H1 (cell line): Measurements from ENCODE around the gene KCNC1. TPM values are rescaled to one million over a fixed set of nuclear protein-coding genes. Genes with fewer than 3 reads are reported as not detected.

Experiments
- CTCF ChIA-PET: fragments of 300-600 bp; sonication (Branson Sonifier 250); formaldehyde crosslinking; loops from one replicate; lab custom pipeline; 2021; ENCODE audit not compliant: partially characterized antibody; lab: Charles Lee
- POLR2A ChIA-PET: fragments of 300-600 bp; sonication (Branson Sonifier 250); formaldehyde crosslinking; loops from one replicate; lab custom pipeline; 2021; ENCODE audit warnings: inconsistent platforms; ENCODE audit not compliant: partially characterized antibody; lab: Charles Lee
- DNase-seq, 2 experiments: peaks; one replicate each; pipeline versions ENCODE4 v3.0.0 to v3.0.0-alpha.2; 2010 to 2022; ENCODE audit warnings: low spot score in 2 of 2, low read depth in 1 of 2, mixed read lengths in 1 of 2
- FAIRE-seq: peaks from 2 replicates; lab custom pipeline; 2011; peaks lifted over from hg19 to GRCh38; lab: Jason Lieb, UNC
- H2AFZ ChIP-seq: 2 replicates; pipeline ENCODE4 v1.8.1; 2012; ENCODE audit warnings: low read length, inconsistent platforms
- H2AK5ac ChIP-seq: 2 replicates; pipeline ENCODE4 v1.6.1; 2013; ENCODE audit warnings: low read depth, low read length
- H2BK120ac ChIP-seq: replicated peaks from 2 replicates; pipeline ENCODE3; 2013; ENCODE audit warnings: low read depth, low read length, inconsistent platforms
- H2BK12ac ChIP-seq: 2 replicates; pipeline ENCODE4 v1.6.1; 2013; ENCODE audit warnings: low read depth, low read length
- H2BK15ac ChIP-seq: 2 replicates; pipeline ENCODE4 v1.6.1; 2013; ENCODE audit warnings: low read length
- H2BK20ac ChIP-seq: 2 replicates; pipeline ENCODE4 v1.6.1; 2013; ENCODE audit warnings: low read length
- H2BK5ac ChIP-seq: 2 replicates; pipeline ENCODE4 v1.6.1; 2013; ENCODE audit warnings: low read depth, low read length
- H3K14ac ChIP-seq: 2 replicates; pipeline ENCODE4 v1.6.1; 2013; ENCODE audit warnings: inconsistent platforms; ENCODE audit not compliant: insufficient read length
- H3K18ac ChIP-seq: 2 replicates; pipeline ENCODE4 v1.6.1; 2013; ENCODE audit warnings: low read length; ENCODE audit errors: extremely low read depth
- H3K23ac ChIP-seq: 2 replicates; pipeline ENCODE4 v1.6.1; 2013; ENCODE audit warnings: inconsistent platforms; ENCODE audit not compliant: insufficient read length
- H3K23me2 ChIP-seq: 2 replicates; pipeline ENCODE4 v1.6.1; 2013; ENCODE audit warnings: low read depth, low read length
- H3K27ac ChIP-seq: 2 replicates; pipeline ENCODE4 v1.6.1; 2011; ENCODE audit warnings: low read depth, low read length, inconsistent platforms
- H3K27me3 ChIP-seq, 4 experiments: replicated peaks in 1 of 4; 1 replicate in 1 of 4; 2 replicates in 3 of 4; pipeline versions ENCODE4 v1.6.1 to v1.8.1; 2011 to 2013; ENCODE audit warnings: low read length in 3 of 4, mild to moderate bottlenecking in 3 of 4, inconsistent platforms in 2 of 4, mixed read lengths in 2 of 4, moderate library complexity in 1 of 4; ENCODE audit not compliant: control insufficient read depth in 3 of 4, insufficient read depth in 3 of 4; ENCODE audit errors: extremely low read depth in 1 of 4
- H3K36me3 ChIP-seq, 4 experiments: 2 replicates each; pipeline versions ENCODE4 v1.6.1 to v1.8.1; 2011 to 2013; ENCODE audit warnings: mild to moderate bottlenecking in 4 of 4, low read length in 3 of 4, moderate library complexity in 2 of 4, control low read depth in 1 of 4, inconsistent platforms in 1 of 4; ENCODE audit not compliant: insufficient read depth in 4 of 4, control insufficient read depth in 2 of 4
- H3K4ac ChIP-seq: replicated peaks from 2 replicates; pipeline ENCODE3; 2013; ENCODE audit warnings: low read length, low read depth, mixed read lengths, inconsistent platforms; ENCODE audit not compliant: insufficient read length
- H3K4me1 ChIP-seq, 4 experiments: replicated peaks in 1 of 4; 1 replicate in 1 of 4; 2 replicates in 3 of 4; pipeline versions ENCODE4 v1.6.1 to v1.8.1; 2011 to 2013; ENCODE audit warnings: low read length in 3 of 4, inconsistent platforms in 2 of 4, mixed read lengths in 1 of 4; ENCODE audit not compliant: insufficient read depth in 4 of 4, control insufficient read depth in 3 of 4
- H3K4me2 ChIP-seq, 2 experiments: 2 replicates each; pipeline versions ENCODE4 v1.6.1 to v1.8.1; 2011 to 2013; ENCODE audit warnings: low read depth in 2 of 2, low read length in 2 of 2, control low read depth in 1 of 2, inconsistent platforms in 1 of 2, mild to moderate bottlenecking in 1 of 2; ENCODE audit not compliant: insufficient read depth in 1 of 2
- H3K4me3 ChIP-seq, 4 experiments: fragments of 200-600, 300-600 bp in 1 of 4; sonication (generic), shearing (Covaris generic), sonication (Bioruptor Twin) in 1 of 4; 2 replicates each; pipeline versions ENCODE4 v1.5.1 to v1.8.1; 2011 to 2016; ENCODE audit warnings: low read length in 4 of 4, low read depth in 3 of 4, control low read depth in 2 of 4, inconsistent platforms in 2 of 4, mild to moderate bottlenecking in 2 of 4, mixed read lengths in 1 of 4, moderate library complexity in 1 of 4; ENCODE audit not compliant: insufficient read depth in 2 of 4; ENCODE audit errors: extremely low read depth in 1 of 4
- H3K56ac ChIP-seq: replicated peaks from 2 replicates; pipeline ENCODE3; 2013; ENCODE audit warnings: low read depth, mild to moderate bottlenecking, mixed read lengths, low read length, inconsistent platforms; ENCODE audit not compliant: insufficient read length
- H3K79me1 ChIP-seq: 2 replicates; pipeline ENCODE4 v1.6.1; 2013; ENCODE audit warnings: low read depth, low read length, control low read depth
- H3K79me2 ChIP-seq, 2 experiments: 2 replicates each; pipeline versions ENCODE4 v1.6.1 to v1.8.1; 2012 to 2013; ENCODE audit warnings: low read length in 2 of 2, mild to moderate bottlenecking in 2 of 2, inconsistent platforms in 1 of 2; ENCODE audit not compliant: insufficient read depth in 2 of 2, control insufficient read depth in 1 of 2
- H3K9ac ChIP-seq, 4 experiments: replicated peaks in 1 of 4; 1 replicate in 1 of 4; 2 replicates in 3 of 4; pipeline versions ENCODE4 v1.6.1 to v1.8.1; 2011 to 2013; ENCODE audit warnings: low read depth in 3 of 4, low read length in 3 of 4, control low read depth in 2 of 4, mild to moderate bottlenecking in 2 of 4, moderate library complexity in 2 of 4, inconsistent platforms in 1 of 4; ENCODE audit errors: extremely low read depth in 1 of 4
- H3K9me3 ChIP-seq, 2 experiments: 2 replicates each; pipeline versions ENCODE4 v1.6.1 to v1.8.1; 2012 to 2013; ENCODE audit warnings: mild to moderate bottlenecking in 2 of 2, moderate library complexity in 2 of 2, control low read depth in 1 of 2, inconsistent platforms in 1 of 2, low read depth in 1 of 2, low read length in 1 of 2, mixed read lengths in 1 of 2; ENCODE audit not compliant: insufficient read depth in 2 of 2
- H4K20me1 ChIP-seq, 2 experiments: replicated peaks in 1 of 2; 2 replicates each; pipeline versions ENCODE3 to v1.8.1; 2011 to 2013; ENCODE audit warnings: inconsistent platforms in 2 of 2, low read length in 2 of 2, mild to moderate bottlenecking in 1 of 2; ENCODE audit not compliant: insufficient read depth in 2 of 2, control insufficient read depth in 1 of 2
- H4K5ac ChIP-seq: 2 replicates; pipeline ENCODE4 v1.6.1; 2013; ENCODE audit warnings: low read length, low read depth, mixed read lengths, inconsistent platforms; ENCODE audit not compliant: insufficient read length
- H4K8ac ChIP-seq: 2 replicates; pipeline ENCODE4 v1.8.0; 2013; ENCODE audit warnings: mild to moderate bottlenecking, moderate library complexity, low read length, inconsistent platforms; ENCODE audit not compliant: insufficient read depth; ENCODE audit errors: extremely low read depth
- H4K91ac ChIP-seq: replicated peaks from 2 replicates; pipeline ENCODE3; 2013; ENCODE audit warnings: low read length, mixed read lengths, inconsistent platforms; ENCODE audit not compliant: insufficient read length
- CHD2 ChIP-seq: IDR thresholded peaks from 2 replicates; pipeline ENCODE4 v1.6.1; 2012; ENCODE audit warnings: low read length, improper control_type of control experiment
- CTCF ChIP-seq, 3 experiments: IDR thresholded peaks; 1 replicate in 2 of 3; 2 replicates in 1 of 3; pipeline versions ENCODE4 v1.5.1 to v1.6.1; 2011; ENCODE audit warnings: low read length in 3 of 3, mild to moderate bottlenecking in 3 of 3, inconsistent platforms in 2 of 3, low read depth in 1 of 3, moderate library complexity in 1 of 3; ENCODE audit not compliant: insufficient read depth in 1 of 3; ENCODE audit errors: control extremely low read depth in 1 of 3
- GTF2F1 ChIP-seq: IDR thresholded peaks from 2 replicates; pipeline ENCODE4 v1.6.1; 2012; ENCODE audit warnings: low read depth, low read length, improper control_type of control experiment, borderline replicate concordance
- HDAC2 ChIP-seq, 2 experiments: fragments of 300-600 bp in 1 of 2; sonication (generic) in 1 of 2; IDR thresholded peaks; 2 replicates each; pipeline ENCODE4 v1.6.1; 2011 to 2012; ENCODE audit warnings: low read depth in 2 of 2, low read length in 2 of 2, mild to moderate bottlenecking in 2 of 2, moderate library complexity in 2 of 2, borderline replicate concordance in 1 of 2, inconsistent platforms in 1 of 2
- JUN ChIP-seq: IDR thresholded peaks from 2 replicates; pipeline ENCODE4 v1.6.1; 2011; ENCODE audit warnings: low read depth, mild to moderate bottlenecking, improper control_type of control experiment, low read length
- MAX ChIP-seq: IDR thresholded peaks from 2 replicates; pipeline ENCODE4 v1.6.1; 2012; ENCODE audit warnings: inconsistent platforms
- PHF8 ChIP-seq: fragments of 200-600 bp; sonication (generic); conservative IDR thresholded peaks from 2 replicates; pipeline ENCODE4 v1.7.1; 2012; ENCODE audit warnings: low read depth, mild to moderate bottlenecking, inconsistent platforms, low read length, moderate library complexity
- POLR2AphosphoS5 ChIP-seq: IDR thresholded peaks from 2 replicates; pipeline ENCODE4 v1.6.1; 2011; ENCODE audit warnings: low read depth, low read length
- SP1 ChIP-seq: IDR thresholded peaks from 2 replicates; pipeline ENCODE4 v1.6.1; 2011; ENCODE audit warnings: low read depth, low read length
- SRF ChIP-seq: IDR thresholded peaks from 2 replicates; pipeline ENCODE4 v1.6.1; 2011; ENCODE audit warnings: mild to moderate bottlenecking, low read depth, low read length, moderate library complexity
- TEAD4 ChIP-seq: IDR thresholded peaks from 2 replicates; pipeline ENCODE4 v1.6.1; 2012; ENCODE audit warnings: low read depth, low read length, inconsistent platforms, mixed read lengths
- ZNF274 ChIP-seq: IDR thresholded peaks from 2 replicates; pipeline ENCODE4 v1.7.0; 2012; ENCODE audit warnings: low read length, borderline replicate concordance; ENCODE audit errors: extremely low read depth
- WGBS, 2 experiments: shearing (Covaris generic) in 1 of 2; methylation state at CpG; one replicate each; pipeline versions ENCODE4 v1.1.6 to v1.1.7; 2013 to 2015; ENCODE audit warnings: low lambda C conversion rate in 2 of 2, mixed read lengths in 2 of 2, inconsistent platforms in 1 of 2, low coverage in 1 of 2, missing lambda C conversion rate in 1 of 2; ENCODE audit not compliant: insufficient replicate concordance in 2 of 2, insufficient coverage in 1 of 2, insufficient read length in 1 of 2; ENCODE audit errors: extremely low coverage in 1 of 2, missing lambda C conversion rate in 1 of 2; 5-methylcytosine and 5-hydroxymethylcytosine counted together
- polyA plus RNA-seq, 7 experiments: library from polyadenylated mRNA; depleted of rRNA in 3 of 7; stranded (reverse) in 5 of 7; unstranded in 2 of 7; fragments of >200 nt in 5 of 7; fragments of 200-250 nt in 2 of 7; gene quantifications; 1 replicate in 5 of 7; 2 replicates in 1 of 7; 4 replicates in 1 of 7; pipeline versions ENCODE4 v1.2.1 to v1.2.3, GENCODE V29; 2011 to 2013; ENCODE audit warnings: missing spikeins in 2 of 7, mixed read lengths in 2 of 7
- total RNA-seq: library from RNA; stranded (reverse); fragmentation: NEBNext Ultra II Directional; extraction: Animal tissue kit (Norgen Biotek cat#: 25700); gene quantifications from 2 replicates; pipeline ENCODE4 v1.2.1, GENCODE V29; 2021

The KCNC1 gene
- total and polyA plus RNA-seq, 2 of the 8 experiments (the other 6 are each of a cell fraction or from before 2014, with no cell fraction given) = 0.11 to 0.26 TPM

- Histone ChIP-seq H3K56ac (no peak overlapping the region), H3K4me2 (no peak overlapping the region), H3K27me3 (no peaks in the 10 kb centered on the region), H2BK20ac (no peak overlapping the region), H3K4me3 (no peak overlapping the region), H2BK15ac (no peak overlapping the region), H3K27ac (no peak overlapping the region), H4K8ac (no peak overlapping the region), H4K91ac (no peak overlapping the region), H3K4ac (no peak overlapping the region), H3K23ac (no peak overlapping the region), H3K14ac (no peak overlapping the region), H4K20me1 (peaks cover 0 to 2% of the 10 kb centered on the region in 2 experiments), H2AK5ac (no peak overlapping the region), H3K79me1 (no peaks in the 10 kb centered on the region), H2AFZ (no peak overlapping the region), H3K4me1 (peaks cover 0 to 2% (median 0%) of the 10 kb centered on the region in 4 experiments; a peak in 1 of 7 replicates), H3K23me2 (no peaks in the 10 kb centered on the region), H3K18ac (no peak overlapping the region), H4K5ac (no peak overlapping the region), H3K9me3 (no peaks in the 10 kb centered on the region), H2BK120ac (no peak overlapping the region), H3K9ac (no peak overlapping the region), H3K79me2 (no peaks in the 10 kb centered on the region), H3K36me3 (no peaks in the 10 kb centered on the region), H2BK5ac (no peak overlapping the region), H2BK12ac (no peak overlapping the region)
- 92% methylated on average over 12 of the region's 12 CpGs; no CpG with 5 or more reads in 1 of the 2 experiments for WGBS, 2 experiments
- ChIA-PET CTCF (interaction anchor here (0.5 to 2.7 kb wide), 5 partner anchors 12 to 180 kb away, joined by 3 to 14 read pairs (median 8); no protein-coding TSS in a partner anchor), POLR2A (no interaction called here)
- no peak for FAIRE-seq
- DNase-seq = no peak
- TF ChIP-seq GTF2F1 (no peak), TEAD4 (no peak), POLR2AphosphoS5 (no peak), HDAC2 (IDR thresholded peaks at IDR 0.05; ENCODE audit: borderline replicate concordance in 1 of 2, low read depth in 2 of 2, low read length in 2 of 2) (no peak), SRF (no peak), ZNF274 (no peak), MAX (no peak), PHF8 (no peak), CHD2 (no peak), JUN (no peak), CTCF (IDR thresholded peaks at IDR 0.05; ENCODE audit: control extremely low read depth in 1 of 3, insufficient read depth in 1 of 3, low read depth in 1 of 3, low read length in 3 of 3) (no peak), SP1 (no peak)
Observed at GRCh38 chr11:17782145-17782544, 47.6 kb downstream of the KCNC1 start.
